ENCODE measurements around the gene TTC28.
"Not testable (repeated sequence)": the region's sequence is repeated elsewhere in the genome, so short reads cannot be mapped to it uniquely, and the experiment has no call there.

TTC28 gene

DNA sequence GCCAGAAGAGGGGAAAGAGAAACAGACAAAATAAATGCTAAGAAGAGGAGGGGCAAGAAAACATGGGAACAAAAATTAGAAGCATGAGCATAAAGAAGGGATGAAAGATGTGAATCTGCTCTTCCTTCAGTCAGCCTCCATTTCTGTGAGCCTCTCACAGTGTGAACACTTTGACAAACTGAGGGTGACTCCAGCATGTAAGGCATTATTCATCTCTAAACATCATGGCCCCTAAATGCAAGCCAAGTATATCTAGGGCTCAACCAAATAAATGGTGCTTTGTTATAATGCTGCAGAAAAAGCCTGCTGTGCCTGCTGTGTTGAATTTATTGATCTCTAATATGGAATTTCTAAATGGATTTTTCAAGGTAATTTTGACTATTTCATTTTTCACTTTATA is 281.3 kb downstream of the TTC28 start:
- no peak for DNase-seq

DNA sequence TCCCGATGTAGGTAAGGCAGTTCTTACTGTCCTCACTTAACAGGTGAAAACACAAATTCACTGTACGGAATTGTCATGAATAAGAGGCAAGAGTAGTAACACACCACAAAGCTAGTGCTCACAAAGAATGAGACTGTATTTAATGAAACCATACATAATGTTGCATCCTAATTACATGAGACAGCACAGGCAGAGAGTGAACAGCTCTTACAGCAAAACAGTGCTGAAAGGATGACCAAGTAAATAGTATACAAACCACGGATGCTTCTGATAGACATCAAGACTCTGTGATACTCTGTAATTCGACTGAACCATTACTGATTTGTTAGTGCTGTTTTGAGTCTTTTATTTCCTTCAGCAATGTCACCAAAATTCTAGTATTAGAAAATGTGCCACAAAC is 282.3 kb downstream of the TTC28 start:
- DNase-seq, result no peak

DNA sequence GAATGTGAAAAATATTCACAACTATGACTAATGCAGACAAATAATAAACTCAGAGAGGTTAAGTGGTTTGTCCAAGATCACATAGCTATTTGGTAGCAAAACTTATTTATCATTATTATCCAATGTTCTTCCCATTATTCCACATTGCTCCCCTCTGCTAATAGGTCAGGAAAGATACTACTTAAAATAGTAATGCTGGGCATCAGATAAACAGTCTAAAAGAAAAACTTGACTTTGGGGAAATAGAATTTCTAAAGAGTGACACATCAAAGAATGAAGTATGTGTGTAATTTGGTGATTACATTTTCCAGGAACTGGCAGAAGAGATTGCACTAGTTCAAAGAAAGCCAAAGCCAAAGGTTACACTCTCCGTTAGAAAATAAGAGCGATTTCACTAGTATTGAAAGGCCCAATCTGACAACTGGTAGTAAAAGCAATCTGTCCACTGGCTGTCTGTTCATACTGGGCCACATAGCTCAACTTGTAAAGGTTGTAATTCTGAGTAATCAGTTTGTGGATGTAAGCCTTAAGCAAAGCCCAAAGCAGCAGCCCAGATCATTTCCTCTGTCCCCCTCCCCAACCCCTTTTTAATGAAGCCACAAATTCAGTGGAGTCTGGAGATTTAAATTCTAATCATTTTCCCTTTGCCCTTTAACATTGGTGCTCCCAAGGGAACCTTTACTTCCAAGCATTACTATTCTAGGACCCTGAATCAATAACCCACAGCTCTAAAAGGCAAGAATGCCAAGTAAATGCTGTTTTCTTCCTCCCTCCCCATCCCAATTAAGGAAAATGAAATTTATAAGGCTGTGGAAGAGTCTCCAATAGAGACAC is 283.5 kb downstream of the TTC28 start:
- DNase-seq, result no peak

DNA sequence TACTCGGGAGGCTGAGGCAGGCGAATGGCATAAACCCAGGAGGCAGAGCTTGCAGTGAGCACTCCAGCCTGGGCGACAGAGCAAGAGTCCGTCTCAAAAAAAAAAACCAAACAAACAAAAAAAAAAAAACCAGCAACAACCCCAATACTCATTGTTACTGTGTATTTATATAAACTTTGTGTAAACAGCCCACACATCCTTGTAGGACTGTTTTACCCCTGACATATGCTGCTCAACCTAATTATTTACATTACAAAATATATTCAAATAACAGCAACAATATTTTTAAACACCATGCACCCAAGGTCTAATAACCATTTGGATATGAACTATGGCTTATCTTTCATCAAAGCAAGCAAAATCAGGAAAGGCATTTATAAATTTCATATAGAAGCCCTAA is 284.1 kb downstream of the TTC28 start:
- no peak for DNase-seq

DNA sequence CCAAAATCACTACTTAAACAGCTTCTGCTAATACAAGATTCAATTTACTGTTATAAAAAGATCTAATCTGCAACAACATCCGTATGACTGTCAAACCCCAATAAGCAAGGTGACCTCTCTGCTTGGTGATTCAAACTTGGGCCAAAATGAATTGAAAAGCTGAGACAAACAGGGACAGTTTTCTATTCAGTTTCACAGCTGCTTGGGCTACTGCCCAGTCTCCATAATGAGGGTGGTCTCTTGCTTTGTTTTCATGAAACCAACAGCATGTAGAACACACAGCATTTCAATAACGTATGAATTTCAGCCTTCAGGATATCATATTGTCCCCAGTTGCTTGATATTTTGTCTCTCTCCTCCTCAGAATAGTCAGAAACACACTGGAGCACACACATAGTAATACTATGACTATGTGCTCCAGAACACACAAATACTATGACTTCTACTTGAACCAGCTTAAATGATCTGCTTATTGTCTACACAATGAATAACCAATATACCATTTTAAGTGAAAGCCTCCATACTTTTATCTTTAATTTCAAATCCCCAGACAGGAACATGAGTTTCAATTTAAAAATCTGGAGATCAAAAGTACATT is 285.0 kb downstream of the TTC28 start:
- DNase-seq, result peak; percentile 24

DNA sequence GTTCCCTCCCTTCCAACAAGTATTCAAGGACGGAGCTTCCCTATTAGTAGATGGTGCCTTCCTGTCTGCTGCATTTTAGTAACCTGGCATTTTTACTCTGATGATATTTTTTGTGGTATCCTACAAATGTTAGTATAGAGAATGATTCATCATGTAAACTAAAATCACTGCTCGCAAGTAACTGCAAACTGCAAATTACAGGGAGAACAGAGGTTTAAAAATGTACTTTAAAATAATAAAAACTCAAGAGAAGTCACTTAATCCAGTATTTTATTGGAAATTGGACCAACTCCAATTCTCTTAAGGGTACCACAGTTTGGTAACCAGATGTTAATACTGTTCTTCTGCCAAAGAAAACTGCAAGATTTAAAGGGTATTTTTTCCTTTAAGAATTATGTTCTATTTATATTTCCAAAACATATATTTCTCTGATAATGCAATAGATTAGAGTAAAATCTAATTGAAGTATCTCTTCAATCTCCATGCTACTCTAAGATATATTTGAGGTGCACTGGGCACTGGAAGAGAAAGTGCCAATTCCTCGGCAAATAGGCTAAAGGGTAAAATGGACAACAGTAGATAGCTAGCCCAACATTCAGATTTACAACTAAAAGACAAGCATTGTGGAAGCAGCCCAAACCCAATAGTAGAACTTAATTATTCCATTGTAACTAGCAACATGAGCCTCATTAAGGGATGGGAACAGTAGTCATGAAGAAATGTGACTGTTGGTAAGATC is 298.0 kb downstream of the TTC28 start:
- DNase-seq, result no peak

DNA sequence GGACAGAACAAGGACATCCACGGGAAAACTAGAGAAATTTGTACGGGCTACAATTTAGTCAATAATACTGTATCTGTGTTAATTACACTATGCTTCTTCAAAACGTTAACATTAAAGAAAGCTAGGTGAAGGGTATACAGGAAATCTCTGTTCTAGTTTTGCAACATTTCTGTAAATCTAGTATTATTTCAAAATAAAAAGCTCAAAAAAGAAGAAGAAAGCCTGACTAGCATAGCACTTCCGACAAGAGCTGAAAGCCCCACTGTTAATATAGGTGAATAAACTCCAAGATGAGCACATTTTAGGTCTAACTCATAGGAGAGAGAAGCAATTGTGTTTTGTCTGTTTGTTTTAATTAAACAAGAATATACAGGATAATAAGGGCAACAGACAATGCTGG is 299.7 kb downstream of the TTC28 start:
- no peak for DNase-seq

DNA sequence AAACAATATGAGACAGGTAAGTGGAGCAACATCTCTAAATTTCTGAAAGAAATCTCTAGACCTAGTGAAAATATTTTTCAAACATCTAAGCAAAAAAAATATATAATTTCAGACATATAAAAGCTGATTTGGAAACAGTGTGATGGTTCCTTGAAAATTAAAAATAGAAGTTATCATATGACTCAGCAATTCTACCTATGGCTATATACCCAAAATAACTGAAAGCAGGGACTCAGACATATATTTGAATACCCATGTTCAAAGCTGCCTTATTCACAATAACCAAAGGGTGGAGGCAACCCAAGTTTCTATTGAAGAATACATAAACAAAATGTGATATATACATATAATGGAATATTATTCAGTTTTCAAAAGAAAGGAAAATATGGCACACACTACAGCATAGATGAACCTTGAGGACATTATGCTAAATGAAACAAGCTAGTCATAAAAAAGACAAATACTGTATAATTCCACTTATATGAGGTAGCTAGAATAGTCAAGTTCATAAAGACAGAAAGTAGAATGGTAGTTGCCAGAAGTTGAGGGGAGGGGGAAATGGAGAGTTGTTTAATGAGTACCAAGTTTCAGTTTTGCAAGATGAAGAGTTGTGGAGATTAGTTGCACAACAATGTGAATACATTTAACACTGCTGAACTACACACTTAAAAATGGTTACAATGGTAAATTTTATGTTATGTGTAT is 300.4 kb downstream of the TTC28 start:
- DNase-seq, result no peak

DNA sequence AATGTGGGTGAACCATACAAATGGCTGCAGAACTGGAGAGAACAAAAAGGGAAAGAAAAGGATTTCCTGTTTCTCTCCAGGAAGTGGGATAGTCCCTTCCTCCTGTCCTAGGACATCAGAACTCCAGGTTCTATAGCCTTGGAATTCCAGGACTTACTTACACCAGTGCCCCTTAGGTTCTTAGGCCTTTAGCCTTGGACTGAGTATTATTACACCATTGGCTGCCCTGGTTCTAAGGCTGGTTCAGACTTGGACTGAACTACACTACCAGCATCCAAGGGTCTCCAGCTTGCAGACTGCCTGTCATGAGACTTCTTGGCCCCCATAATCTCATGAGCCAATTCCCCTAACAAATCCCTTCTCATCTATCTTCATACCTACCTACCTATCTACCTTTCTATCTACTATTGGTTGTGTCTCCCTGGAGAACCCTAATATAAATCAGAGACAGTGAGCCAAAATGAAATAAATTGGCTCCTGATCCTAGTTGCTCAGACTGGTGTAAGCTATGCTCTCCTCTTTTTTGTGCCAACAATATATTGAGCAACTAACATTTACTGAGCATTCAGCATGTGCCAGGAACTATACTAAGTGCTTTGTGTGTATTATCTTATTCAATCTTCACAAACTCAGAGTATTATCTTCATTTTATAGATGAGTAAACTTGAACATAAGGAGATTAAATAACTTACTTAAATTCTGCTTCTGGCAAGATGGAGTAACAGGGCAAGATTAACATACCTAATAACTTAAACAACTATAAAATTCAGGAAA is 303.7 kb downstream of the TTC28 start:
- DNase-seq, result no peak

DNA sequence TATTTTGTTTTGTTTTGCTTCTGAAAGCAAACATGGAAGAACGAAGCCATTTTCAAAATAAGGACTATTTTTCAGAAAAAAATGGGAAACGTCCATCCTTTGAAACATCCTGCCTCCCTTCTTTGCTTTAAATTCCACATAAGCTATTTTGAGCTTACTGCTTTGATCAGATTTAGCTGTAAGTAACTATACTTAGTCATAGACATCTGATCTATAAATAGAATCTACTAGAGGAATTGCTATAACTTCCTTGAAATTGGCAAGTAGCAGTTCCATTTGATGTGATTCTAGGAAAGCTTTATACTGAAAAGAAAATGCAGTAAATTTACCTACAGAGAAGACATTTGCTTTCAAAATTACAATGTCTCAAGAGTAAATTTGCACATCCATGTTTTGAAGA is 305.8 kb downstream of the TTC28 start:
- DNase-seq, result no peak

DNA sequence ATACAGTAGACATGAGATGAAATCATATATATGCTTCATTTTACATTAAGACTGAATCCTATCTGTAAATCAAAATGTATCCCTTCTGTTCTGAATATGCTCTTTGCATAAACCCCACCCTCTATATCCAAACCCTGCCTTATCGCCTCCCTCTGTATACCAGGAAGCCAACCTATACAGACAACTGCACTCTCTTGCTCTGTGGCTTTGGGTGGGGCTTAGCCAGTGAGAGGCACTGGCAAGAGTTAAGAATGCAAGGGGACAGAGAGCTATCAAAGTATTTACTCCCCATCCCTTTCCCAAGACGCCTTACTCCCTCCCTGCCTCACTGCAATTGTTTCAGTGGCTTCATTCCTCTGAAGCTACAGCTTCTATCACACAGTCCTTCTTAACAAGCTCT is 309.8 kb downstream of the TTC28 start:
- DNase-seq, result no peak

DNA sequence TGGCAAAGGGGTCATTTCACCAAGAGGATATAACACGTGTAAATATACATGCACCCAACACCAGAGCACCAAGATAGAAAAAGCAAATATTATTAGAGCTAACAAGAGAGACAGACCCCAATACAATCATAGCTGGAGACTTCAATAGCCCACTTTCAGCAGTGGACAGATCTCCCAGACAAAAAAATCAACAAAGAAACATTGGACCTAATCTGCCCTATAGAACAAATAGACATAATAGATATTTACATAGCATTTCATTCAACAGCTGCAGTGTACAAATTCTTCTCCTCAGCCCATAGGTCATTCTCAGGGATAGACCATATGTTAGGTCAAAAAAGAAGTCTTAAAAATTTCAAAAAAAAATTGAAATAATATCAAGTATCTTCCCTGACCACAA is 312.8 kb downstream of the TTC28 start:
- DNase-seq, result no peak

DNA sequence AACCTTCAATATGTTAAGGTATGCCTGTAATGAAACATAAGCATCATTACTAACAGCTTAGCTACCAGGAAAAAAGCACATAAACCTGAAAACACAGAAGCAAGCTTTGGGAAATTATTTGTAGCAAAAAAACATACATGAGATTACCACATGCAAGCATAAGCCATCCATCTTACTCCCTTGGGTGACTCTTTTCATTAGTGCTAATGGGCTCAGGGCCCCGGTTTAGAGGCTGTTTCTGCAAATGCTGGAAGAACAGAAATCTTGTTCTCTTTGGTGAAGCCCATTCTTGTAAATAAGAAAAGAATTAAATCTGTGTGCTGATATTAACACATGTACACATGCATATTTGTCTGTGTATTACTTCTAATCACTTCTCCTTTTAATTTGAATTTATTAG is 314.3 kb downstream of the TTC28 start:
- no peak for DNase-seq

DNA sequence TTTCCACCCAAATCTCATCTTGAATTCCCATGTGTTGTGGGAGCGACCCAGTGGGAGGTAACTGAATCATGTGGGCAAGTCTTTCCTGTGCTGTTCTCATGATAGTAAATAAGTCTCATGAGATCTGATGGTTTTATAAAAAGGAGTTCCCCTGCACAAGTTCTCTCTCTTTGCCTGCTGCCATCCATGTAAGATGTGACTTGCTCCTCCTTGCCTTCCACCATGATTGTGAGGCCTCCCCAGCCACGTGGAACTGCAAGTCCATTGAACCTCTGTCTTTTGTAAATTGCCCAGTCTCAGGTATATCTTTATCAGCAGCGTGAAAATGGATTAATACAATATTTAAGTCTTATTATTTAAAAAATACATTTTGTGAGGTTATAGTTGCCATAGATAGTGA is 315.5 kb downstream of the TTC28 start:
- DNase-seq, result not testable (repeated sequence)

DNA sequence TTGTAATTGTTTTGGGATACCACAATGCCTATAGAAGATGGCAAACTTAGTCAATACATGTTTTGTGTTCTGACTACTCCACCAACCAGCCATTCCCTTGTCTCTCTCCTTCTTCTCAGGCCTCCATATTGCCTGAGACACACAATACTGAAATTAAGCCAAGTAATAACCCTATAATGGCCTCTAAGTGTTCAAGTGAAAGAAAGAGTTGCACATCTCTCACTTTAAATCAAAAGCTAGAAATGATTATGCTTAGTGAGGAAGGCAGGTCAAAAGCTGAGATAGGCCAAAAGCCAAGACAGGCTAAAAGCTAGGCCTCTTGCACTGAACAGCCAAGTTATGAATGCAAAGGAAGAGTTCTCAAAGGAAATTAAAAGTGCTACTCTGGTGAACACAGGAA is 318.7 kb downstream of the TTC28 start:
- no peak for DNase-seq

DNA sequence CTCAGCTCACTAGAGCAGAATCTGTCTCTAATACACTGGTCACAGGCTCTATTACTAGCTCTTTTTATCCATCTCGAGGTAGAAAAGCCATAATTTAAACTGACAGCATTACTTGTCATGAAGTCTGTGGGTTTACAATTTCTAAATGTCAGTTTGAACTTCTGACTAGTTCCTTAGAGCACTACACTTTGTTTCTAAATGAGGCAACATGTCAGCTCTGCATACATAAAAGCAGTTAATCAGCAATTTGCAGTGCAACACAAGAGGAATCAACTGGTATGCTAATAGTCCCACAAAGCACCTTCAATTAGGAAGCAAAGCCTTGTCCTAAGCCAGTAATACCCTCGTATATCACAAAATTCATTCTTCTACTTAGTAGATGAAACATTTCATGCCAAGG is 321.3 kb downstream of the TTC28 start:
- no peak for DNase-seq

DNA sequence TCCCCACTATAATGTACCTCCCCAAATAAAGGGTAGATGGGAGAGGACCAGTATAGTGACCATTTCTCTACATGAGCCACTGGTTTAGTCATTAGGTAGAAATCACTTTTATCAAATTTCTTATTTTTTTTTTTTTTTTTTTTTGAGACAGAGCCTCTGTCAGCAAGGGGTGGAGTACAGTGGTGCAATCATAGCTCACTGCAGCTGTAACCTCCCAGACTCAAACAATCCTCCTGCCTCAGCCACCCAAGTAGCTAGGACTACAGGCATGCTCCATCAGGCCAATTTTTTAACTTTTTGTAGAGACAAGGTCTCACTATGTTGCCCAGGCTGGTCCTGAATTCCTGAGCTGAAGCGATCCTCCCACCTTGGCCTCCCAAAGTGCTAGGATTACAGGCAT is 322.4 kb downstream of the TTC28 start:
- DNase-seq, result no peak

DNA sequence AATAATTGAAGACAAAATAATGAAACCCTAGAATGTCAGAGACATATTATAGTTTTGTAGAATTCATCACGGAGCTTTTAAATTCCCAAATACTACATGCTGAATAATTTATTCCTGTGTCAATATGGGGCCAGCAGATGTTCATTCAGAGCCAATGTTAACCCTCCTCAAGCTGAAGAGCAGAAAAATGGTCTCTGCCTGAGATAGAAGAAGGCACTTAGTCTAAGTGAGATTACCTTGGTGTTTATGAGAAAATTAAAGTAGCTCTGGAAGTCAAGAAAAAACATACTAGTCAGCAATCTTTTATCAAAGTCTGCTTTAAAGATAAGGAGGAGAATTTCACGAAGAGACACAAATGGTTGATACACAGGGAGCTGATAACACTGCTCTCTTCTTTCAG is 328.2 kb downstream of the TTC28 start:
- peak; percentile 76 for DNase-seq

DNA sequence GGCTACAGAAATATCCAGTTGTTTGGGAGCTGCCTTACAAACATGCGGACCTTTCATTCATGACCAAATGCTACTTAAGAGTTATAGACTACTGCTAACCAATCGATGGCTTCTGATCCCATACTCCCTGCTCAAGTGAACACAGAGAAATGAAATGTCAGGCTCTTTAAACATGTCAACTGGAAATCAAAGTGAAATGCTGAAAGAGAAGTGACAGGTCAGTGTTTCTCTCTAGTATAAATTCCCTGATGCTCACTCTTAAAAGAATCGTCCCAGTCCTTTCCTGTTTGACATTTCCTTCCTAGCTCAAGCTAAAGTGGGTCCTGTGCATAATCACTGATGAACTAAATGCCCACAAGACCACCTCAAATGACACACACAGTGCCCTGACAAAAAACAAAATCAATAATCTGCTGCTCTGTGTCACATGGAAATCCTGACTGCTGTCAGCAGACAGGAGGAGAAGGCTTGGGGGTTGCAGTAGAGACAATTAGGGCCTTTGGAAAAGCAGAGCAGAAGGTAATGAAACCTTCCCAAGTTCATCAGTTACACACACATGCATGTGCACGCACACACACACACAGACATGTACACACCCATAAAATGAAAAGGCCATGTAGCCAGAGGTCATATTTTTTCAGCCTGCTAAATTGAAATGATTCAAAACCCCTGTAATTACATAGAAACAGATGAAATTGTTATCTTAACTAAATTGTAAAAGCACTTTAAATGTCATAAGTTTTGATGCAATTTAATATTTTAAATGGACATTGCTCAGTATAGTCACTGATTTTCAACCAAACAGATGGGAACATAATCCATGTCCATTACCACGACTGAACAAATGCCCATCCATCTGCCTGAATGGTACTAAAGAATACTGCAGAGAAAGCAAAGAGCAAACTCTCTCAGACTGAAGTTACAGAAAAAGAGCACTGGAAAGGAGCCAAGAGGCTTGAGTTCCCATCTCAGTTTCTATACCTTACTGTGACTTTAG is 330.7 kb downstream of the TTC28 start:
- DNase-seq, result no peak

DNA sequence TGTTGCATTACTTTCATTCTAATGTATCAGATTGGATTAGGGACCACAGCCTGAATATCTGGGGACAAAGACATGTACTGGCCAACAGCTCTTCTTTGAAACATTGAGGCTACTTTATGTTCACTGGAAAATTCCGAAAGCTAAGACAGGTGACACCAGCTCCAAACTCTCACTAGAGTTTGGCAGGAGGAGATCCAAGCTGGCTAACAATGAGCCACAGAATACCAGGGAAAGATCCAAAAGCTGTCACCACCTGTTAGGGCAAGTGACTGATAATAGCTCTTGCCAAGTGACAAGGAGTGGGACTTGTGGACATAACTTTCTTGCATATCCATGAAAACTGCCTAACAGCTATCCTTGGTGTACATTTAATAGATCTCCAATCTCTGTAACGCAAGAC is 333.3 kb downstream of the TTC28 start:
- DNase-seq, result no peak

DNA sequence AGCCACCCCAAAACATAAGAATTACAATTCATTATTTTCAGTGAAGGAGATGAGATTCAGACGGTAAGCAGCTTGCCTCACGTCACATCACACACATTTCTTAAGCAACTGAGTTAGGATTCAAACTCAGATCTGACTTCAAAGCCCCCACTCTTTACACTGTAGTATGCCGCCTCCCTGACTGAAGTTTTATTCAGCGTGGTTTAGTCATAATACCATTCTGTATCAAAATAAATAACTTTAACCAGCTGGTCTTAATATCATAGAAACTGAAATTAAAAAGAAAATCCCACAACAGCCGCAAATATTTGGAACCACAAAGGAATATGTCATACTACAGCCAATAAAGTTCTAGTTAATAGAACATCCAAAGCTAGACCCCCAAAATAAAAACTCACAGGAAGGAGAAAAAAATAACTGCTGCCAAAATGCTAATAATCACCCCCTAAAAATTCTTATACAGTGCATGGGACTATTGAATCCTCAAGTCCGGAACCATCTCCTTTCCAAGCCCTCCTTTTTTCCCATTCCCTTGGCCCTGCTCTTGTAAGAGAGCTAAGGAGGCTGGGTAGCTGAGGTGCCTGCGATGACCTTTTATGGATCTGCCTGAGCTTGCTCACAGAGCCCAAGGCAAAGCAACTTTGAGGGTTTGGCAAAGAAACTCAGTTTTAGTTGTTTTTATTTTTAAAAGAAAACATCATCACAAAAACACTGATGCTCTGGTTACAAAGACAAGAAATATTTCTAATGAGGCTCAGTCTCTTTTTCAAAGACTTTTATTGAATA is 334.5 kb downstream of the TTC28 start:
- no peak for DNase-seq
